ENCODE measurements around the gene HES3.
"Not testable (repeated sequence)": the region's sequence is repeated elsewhere in the genome, so short reads cannot be mapped to it uniquely, and the experiment has no call there.

Gene HES3

DNA sequence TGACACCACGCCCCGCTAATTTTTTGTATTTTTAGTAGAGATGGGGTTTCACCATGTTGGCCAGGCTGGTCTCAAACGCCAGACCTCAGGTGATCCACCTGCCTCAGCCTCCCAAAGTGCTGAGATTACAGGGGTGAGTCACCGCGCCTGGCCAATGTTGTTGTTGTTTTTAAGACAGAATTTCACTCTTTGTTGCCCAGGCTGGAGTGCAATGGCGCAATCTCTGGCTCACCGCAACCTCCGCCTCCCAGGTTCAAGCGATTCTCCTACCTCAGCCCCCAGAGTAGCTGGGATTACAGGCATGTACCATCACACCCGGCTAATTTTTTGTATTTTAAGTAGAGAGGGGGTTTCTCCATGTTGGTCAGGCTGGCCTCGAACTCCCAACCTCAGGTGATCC lies 24.3 kb upstream of the HES3 start:
- DNase-seq (ENCODE audit: low read depth in 2 of 2) = not testable (repeated sequence)

DNA sequence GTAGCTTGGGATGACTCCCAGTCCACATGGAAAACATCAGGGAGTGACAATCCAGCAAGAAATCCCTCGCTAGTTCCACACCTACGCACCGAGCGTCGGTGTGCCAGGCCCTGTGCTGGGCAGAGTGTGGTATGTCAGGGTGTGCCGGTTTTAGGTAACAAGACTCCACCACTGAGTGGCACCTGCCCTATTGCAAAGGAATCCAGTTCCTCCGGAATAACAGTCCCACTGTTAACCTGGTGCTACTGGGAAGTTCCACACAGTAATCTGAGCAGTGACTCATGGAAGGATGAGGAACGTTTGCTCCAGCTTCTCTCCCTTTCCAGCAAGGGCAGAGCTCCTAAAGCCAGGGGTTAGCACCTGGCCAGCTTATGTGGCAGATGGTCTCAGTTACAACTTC lies 23.7 kb upstream of the HES3 start:
- no peak for DNase-seq (ENCODE audit: low read depth in 2 of 2)

DNA sequence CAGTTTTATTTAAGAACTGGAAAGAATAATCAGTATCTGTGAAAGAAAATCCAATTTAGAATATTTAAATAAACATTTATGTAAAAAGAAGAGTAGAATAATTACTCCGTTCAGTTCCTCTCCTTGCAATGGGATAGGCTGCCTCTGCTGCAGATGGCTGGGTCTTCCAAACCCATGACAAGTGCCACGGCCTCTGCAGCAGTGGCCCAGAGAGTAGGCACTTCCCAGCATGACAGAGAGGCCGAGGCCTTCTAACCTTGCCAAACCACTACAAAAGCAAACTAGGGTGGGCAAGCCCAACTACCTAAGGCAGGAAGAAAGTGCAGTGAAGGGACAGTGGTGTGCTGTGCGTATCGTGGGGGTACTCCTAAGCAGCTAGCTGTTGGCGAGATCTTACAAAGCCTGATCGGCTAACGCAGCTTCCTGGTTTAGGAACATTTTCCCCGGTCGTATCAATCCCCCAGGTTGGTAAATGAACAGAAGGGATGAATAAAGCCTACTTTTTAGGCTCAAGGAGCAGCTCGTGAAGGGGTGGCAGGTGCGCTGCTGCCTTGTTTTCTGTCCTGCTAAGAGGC lies 22.7 kb upstream of the HES3 start:
- DNase-seq (ENCODE audit: low read depth in 2 of 2) = no peak

DNA sequence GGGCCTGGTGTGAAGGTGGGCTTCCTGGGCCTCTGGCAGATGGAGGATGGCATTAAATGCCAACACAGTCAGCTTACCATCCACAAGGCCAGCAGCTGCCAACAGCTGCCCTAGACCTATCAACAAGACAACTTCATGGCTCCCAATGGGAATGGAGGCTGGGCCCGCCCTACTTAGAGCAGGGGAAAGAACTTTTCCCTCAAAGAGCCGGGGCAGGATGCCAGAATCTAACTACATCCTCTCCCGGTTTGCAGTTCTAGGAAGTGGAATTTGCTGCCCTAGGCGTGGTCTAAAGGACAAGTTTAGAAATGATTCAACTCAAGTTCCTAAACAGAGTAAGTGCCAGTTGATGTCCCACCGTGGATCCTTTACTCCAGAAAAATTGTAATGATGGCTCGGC lies 21.3 kb upstream of the HES3 start:
- no peak for DNase-seq (ENCODE audit: low read depth in 2 of 2)

DNA sequence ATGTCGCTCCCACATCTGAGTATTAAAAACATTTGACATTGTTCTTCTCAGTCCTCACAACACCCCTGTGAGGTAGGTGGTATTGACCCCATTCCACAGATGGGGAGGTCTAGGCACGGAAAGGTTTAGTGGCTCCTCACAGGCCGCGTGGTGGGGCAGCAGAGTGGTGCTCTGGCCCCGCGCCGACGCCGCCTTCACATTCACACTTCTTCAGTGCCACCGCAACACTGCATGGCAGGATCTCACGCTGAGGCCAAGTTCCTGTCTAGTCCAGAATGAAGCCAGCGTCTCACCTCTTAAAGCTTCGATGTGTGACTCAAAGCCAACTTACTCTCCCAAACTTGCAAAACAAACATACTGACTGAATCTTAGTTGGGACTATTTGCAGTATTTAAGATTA lies 20.4 kb upstream of the HES3 start:
- DNase-seq (ENCODE audit: low read depth in 2 of 2) = no peak

DNA sequence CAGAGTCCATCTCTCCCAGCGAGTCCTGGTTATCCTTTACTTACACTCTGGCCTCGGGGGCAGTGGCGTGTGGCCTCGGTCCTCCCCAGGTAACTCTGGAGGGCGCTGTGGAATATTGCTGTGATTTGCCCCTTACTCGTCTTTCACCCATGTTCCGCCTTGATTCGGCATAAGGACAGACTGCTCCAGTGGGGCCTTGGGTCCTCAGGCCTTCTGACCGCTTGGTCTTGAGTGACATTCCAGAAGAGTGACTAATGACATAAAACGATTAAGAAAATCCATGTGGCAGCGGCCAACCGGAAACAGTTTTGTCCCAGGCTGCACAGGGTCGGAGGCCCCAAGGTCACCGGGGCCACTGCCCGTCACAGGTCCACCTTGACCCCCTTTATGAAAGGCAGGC lies 19.3 kb upstream of the HES3 start:
- no peak for DNase-seq (ENCODE audit: low read depth in 2 of 2)

DNA sequence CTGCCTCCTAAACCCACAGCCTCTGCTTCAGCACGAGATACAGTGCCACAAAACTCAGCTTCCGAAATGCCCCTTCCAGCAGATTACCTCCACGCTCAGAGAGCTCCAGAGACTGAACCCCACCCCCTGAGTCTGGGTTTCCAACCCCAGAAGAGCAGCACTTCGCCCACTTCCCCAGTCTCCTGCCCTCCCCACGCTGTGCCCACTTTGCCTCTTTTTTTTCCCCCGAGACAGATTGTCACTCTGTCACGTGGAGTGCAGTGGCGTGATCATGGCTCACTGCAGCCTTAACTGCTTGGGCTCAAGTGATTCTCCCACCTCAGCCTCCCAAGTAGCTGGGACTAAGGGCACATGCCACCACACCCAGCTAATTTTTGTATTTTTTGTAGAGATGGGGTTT lies 18.3 kb upstream of the HES3 start:
- no peak for DNase-seq (ENCODE audit: low read depth in 2 of 2)

DNA sequence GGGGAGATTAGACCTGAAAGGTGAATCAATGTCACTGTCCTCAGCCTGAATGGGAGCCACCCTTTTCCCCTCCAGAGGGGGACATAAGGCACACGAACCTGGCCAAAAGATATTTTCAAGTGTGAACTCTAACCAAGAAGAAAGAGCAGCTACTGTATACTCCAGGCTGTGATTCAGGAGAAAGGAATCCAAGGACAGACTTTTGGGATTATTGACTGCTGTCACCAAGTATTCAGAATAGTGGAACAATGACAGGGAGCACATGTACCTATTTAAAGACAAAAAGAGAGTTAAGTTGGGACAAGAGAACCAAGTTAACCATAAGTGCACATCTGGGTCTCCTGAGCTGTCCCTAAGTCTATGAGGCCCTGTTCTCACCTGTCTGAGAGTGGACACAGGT lies 10.6 kb upstream of the HES3 start:
- no peak for DNase-seq (ENCODE audit: low read depth in 2 of 2)

DNA sequence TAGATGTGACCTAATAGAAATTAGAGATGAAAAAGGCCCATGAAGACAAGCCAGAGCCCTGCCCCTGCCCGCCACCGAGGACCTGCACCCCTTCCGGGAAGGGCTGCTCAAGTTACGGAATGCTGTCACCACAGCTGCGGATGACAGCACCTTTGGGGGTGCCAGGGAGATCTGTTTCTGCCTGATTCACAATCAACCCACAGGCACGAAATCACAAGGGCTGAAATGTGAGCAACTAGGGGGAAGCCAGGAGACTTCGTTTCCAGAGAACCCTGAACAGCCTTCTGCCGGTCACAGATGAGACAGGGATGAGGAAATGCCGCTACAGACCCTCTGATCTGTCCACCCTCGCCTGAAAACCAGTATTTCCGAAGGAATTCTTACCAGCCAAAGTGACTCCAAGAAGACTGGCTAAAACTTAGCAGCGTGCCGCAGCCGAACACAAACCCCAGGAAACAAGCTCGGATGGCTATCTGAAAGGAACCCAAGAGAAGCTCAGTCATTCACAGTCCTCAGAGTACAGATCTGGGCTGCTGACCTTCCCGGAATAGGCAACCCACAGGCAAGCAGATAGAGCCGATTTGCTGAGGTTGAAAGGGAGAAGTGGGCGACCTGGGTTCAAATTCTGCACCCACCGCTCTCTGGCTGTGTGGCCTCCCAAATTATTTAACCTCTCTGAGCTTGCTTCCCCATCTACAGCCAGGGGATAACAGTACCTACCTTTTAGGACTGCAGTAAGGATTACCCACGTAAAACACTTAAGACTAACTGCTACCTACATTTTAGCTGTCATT lies 9.3 kb upstream of the HES3 start:
- DNase-seq (ENCODE audit: low read depth in 2 of 2) = no peak

DNA sequence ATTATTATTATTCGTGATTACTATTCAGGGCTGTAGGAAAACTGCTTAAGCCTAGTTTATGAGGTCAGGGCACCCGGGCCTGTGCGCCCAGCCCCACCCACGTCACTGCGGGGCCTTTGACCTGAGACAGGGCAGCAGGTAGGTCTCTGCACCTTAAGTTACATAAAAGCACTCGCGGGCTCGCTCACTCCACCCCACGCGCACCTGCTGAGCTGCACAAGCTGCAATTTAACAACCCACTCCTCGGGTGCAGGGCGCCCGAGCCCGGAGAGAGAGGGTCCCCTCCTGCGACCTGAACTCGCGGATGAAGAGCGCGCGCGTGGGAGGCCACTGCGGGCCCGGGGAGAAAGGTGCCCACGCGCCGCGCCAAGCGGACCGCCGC lies 8.7 kb upstream of the HES3 start:
- DNase-seq (ENCODE audit: low read depth in 2 of 2) = no peak

DNA sequence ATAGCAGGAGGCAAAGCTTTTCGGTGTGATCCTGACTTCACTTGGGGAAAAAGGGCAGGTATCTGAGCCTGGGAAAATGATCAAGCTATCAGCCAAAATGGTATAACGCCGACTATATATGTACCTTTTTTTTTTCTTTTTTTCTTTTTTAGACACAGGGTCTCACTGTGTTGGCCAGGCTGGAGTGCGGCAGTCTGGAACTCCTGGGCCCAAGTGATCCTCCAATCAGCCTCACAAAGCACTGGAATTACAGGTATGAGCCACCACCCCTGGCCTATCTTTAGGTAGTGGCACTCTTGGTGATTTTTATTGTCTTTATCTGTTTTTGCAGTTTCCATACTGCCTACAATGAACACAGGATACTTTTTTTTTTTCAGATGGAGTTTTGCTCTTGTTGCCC lies 6.9 kb upstream of the HES3 start:
- no peak for DNase-seq (ENCODE audit: low read depth in 2 of 2)

DNA sequence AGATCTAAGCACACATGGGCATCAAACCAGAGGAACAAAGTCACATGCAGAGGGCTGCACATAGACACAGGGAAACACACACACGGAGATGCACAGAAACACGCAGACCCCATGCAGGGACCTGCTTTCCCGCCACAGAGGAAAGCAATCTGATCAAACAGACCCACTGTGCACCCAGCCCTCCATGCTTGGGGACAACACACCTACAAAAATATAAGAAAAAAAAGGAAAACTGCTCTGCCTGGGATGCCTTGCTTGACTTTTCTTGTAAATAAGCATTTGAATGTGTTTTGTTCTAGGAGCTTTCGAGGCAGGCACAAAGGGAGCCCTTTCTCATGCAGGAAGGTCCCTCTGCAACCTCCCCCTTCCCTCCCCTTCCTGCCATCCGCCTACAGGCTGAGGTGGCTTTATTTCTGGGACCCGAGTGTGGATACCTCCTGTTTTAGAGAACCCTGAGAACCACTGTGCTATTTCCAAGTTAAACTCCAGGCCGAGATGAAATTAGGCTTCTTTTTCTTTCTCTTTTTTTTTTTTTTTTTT lies 4.7 kb upstream of the HES3 start:
- DNase-seq (ENCODE audit: low read depth in 2 of 2) = no peak

DNA sequence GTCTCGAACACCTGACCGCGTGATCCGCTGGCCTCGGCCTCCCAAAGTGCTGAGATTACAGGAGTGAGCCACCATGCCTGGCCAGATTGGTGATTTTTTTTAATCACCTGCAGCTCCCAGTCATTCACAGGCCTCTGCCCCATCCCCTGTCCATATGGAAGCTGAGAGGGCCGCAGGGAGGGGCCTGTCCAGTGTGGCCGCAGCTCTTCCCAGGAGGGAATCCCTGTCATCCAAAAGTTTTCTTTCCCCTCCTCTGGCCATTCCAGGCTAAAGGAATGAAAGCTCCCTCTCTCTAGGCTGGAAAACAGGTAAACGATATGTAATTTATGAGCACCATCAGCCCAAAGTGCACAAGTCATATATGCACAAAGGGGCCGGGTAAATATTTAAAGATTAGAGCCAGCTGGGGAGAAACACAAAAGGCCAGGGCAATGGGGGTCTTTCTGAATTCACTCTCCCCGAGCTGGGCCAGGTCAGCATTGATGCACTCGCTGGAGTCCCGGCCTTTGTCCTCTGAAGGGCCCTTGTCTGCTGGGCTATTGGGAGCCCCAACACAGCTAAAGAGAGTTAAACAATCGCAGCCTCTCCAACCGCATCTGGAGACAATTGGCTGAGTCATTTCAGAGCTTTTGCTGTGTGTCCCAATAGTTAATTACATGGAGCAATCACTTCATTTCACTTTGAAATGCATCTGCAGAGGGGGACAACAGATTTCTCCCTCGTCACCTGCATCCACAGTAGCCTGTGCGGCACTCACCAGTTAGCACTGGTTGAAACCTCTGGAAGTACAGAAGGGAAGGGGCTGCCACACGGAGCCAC lies 3.8 kb upstream of the HES3 start:
- DNase-seq (ENCODE audit: low read depth in 2 of 2) = peak; percentile 28 to 29

DNA sequence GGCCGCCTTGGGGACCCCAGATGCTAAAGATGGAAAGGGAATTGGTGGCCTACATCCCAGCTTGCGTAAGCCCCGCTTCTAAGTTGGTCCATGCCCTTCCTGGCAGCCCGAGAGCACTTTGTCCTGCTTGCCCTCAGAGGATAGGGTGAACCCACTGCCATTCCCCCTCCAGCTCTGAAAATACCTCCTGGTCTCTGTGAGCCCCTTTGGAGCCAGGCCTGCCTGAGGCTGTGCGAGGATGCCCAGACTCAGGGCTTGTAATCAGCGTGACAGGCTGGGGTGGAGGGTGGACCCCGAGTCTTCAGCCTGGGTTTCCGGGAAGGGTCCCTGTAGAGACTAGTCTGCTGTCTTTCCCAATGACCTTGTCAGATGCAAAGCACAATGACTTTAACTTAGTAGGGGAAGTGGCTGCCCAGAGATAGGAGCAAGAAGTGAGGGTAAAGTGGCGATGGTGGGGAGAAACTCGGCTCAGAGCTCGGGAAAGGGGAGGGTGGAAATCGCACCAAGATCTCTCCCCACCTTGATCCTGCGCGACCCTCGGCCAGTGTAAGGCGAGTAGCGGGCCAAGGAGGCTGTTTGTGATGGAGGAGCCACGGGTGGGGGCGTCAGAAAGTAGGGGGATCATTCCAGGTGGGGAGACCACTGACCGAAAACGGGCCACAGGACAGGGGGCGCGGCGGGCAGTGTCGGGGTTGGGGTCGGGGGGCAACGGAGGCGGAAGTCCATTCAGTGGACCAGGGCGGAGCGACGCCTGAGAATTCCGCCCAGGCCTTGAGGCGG lies 2.7 kb upstream of the HES3 start:
- DNase-seq (ENCODE audit: low read depth in 2 of 2) = no peak

DNA sequence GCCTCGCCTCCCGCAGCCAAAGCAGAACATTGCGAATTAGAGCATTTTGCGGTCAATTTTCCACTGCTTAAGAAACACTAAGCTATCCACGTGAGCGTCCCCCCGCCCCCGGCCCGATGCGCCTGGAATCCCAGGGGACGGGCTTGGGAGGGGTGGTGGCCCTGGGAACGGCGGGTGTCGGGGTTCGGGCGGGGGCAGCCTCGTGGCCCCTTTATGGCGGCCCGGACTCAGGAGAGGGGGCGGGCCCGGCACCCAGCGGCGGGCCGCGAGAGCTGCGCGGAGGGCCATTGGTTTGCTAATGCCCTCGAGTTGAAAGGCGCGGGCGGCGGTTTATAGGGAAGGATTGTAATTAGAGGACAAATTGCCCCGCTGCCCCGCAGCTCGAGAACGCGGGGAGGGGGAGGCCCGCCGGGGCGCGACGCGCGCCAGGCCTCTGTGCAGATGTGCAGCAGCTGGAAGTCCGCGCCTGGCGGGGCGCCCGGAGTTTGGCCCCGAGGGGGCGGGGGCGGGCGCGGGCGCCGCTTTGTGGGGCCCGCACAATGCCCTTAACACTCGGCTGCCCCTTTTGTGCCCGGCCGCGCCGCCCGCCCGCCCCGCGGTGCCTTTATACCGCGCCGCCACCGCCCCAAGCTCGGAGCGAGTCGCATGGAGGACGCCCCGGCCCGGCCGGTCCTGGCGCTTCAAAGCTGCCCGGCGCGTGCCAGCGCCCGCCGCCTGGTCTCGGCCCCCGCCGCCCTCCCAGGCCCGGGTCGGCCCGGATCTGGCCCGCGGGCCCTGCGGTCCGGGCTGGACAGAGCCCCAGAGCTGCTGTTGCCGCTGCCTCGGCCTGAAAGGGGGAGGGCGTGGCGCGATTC lies 1.9 kb upstream of the HES3 start:
- DNase-seq (ENCODE audit: low read depth in 2 of 2) = no peak

DNA sequence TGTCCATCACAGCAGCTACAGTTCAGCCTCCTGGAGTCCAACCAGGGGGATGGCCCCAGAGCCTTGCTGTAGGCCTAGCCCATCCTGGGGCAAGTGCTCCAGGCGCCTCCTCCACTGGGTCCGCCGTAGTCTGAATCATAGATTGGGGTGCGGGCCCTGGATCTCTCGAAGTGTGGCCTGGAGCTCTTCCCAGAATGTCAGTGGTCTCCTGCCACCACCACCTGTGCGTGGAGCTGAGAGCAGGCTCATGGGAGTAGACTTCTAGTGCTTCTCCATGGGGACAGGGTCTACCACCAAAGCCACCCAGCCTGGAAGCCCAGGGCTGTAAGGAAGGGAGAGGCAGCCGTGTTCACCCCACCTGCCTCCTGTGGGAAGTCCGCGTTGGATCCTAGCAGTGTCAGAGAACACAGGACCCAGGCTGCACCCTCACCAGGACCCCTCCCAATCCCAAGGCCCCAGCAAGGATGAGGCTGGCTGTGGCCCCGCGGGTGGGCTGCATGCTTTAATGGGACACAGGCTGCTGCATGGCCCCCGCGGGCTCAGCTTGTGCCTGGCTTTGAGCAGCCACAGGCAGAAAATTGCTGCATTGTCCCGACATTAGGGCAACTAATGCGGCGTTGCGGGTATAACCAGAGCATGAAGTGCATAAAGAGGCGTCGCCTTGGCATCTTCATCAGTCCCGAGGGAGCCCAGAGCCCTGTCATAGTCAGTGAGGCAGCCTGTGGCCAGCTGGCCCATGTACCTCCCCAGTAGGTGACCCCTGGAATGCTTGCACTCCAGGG lies 735 bp upstream of the HES3 start:
- DNase-seq (ENCODE audit: low read depth in 2 of 2) = no peak

DNA sequence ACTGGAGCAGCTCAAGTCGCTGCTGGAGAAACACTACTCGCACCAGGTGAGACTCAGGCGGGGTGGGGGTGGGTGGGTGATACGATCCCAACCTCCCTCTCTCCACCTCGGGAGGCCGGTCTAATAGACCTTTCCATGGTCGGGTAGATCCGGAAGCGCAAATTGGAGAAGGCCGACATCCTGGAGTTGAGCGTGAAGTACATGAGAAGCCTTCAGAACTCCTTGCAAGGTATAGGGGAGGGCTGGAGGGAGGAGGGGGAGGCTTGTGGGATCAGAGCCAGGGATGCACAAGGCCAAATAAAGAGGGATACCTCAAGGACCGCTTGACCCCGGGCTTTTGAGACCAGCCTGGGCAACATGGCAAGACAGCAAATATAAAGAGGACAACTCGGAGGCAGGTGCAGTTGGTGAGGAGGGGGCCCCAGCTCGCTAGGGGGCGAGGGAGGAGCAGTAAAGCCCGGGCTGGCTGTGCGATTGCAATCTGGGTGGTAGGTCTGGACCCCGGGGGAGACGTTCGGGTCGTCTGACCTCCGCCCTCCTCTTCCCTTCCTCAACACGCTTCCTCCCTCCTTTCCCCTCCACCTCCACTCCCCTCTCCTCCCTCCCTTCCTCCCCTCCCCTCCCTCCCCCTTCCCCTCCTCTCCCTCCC lies 546 bp downstream of the HES3 start:
- no peak for DNase-seq (ENCODE audit: low read depth in 2 of 2)

DNA sequence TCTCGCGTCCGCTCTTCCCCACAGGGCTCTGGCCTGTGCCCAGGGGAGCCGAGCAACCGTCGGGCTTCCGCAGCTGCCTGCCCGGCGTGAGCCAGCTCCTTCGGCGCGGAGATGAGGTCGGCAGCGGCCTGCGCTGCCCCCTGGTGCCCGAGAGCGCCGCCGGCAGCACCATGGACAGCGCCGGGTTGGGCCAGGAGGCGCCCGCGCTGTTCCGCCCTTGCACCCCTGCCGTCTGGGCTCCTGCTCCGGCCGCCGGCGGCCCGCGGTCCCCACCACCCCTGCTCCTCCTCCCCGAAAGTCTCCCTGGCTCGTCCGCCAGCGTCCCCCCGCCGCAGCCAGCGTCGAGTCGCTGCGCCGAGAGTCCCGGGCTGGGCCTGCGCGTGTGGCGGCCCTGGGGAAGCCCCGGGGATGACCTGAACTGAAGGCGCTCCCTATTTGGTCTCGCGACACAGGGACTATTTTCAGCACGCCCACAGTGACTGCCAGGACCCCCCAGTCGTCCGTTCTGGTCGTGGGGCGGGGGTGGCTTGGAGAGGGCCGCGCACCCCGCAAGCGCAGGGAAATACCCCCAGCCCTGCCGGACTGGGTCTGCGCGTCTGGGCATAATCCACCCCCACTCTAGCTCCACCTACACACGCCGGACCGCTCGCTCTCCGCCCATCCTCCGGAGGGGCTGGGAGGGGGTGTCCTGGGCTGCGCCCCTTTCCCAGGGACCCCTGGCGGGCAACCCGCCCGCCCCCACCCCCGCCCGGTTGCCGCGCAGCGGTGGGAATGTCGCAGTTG lies 1.3 kb downstream of the HES3 start:
- DNase-seq (ENCODE audit: low read depth in 2 of 2) = peak; percentile 26 to 29
